GM19025 (cell line): ENCODE data around the gene PORCN.

Experiments
- ATAC-seq: cut with Tn5 transposase; IDR thresholded peaks from one replicate; pipeline ENCODE4 v1.9.1; 2021; ENCODE audit warnings: mild to moderate bottlenecking, low read depth, moderate library complexity; ENCODE audit not compliant: unreplicated experiment

PORCN gene

GRCh38 chrX:48508400-48509244 is at the start of gene PORCN:
Gene PORCN (plus strand): TSS chrX:48508992. CDS start chrX:48509821, 829 bp downstream.
- peak; percentile 87 for ATAC-seq

- ATAC-seq = no peak
Measured at GRCh38 chrX:48459483-48459882, 49.3 kb upstream of the PORCN start.

GRCh38 chrX:48460031-48460430 is 48.8 kb upstream of the PORCN start:
- ATAC-seq = no peak

DNA sequence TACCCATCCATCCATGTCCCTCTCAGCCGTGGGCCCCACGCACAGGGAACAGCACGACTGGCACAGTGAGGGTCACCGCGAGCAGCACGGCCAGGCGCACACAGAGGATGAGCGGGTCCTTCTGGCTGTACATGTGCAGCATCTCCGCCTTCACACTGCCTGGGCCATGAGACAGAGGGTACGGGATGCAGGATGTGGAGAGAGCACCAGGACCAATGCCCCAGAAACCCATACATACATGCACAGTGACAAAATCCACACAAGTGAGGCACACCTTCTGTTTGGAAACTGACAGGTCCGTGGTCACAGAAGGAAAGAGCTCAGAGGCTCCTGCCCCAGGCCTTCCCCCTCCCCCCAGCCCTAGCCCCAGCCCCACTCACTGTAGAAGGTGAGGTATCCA is 48.2 kb upstream of the PORCN start:
- ATAC-seq = no peak

DNA sequence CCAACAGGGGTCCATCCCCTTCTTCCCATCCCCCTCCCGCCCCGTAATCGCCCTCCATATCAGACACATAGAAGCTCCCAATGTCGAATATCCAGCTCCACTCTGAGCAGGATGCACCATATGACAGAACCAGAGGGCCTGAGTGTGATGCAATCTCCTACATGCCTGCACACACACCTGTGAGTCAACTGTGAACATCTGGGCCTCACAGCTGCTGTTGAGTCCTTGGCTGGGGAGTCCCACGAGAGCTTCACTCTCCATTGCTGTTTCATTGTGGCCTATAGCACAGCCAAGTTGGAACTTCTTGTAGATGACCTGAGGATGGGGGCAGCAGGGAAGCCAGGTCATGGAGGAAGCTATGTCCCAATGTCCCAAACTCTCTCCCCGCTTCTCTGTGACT is 47.0 kb upstream of the PORCN start:
- ATAC-seq = no peak

- no peak for ATAC-seq
Measured at GRCh38 chrX:48465336-48465933, 43.4 kb upstream of the PORCN start.

DNA sequence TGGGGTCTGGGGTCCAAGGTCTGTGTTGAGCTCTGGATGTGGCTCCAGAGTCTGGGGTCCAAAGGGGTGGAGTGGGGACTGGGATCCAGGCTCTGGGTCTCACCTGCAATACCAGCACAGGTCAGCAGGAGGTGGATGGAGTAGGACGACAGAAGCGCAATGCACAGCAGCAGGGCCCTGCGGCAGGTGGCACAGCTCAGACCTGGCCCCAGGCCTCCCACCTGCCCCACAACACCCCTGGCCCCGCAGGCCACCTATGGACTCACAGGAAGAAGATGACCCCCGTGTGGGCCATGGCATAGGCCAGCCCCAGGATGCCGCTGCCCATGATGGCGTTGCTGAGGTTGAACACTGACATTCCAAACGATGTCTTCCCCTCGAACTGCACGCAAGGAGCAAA is 42.1 kb upstream of the PORCN start:
- no peak for ATAC-seq

GRCh38 chrX:48467281-48467761 is 41.5 kb upstream of the PORCN start:
- ATAC-seq = no peak

DNA sequence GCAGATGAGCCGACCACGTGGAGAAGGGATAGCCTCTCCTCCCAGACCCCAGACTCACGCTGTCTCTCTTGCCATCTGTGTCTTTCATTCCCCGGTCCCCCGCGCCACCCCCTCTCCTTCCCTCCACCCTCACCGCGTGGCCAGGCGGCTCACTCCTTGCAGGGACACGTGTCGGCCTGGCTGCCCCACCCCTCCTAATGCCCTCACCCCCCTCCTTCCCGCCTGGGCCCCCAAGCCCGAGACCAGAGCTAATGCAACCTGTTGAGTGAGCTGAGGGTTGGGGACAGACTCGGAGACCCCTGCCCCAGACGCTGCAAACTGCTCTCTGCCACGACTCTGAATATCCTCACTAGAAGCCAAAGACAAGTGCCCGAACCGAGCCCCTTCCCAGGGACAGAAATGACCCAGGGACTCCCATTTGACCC is 40.5 kb upstream of the PORCN start:
- ATAC-seq = no peak

GRCh38 chrX:48468693-48469691 is 39.8 kb upstream of the PORCN start:
- ATAC-seq = no peak

GRCh38 chrX:48470110-48470832 is 38.5 kb upstream of the PORCN start, which contains the start of gene SLC38A5:
Gene SLC38A5 (minus strand): TSS chrX:48470260. CDS start chrX:48467924, 2,336 bp downstream.
- ATAC-seq = no peak

GRCh38 chrX:48470833-48471118 is 38.0 kb upstream of the PORCN start:
- no peak for ATAC-seq

DNA sequence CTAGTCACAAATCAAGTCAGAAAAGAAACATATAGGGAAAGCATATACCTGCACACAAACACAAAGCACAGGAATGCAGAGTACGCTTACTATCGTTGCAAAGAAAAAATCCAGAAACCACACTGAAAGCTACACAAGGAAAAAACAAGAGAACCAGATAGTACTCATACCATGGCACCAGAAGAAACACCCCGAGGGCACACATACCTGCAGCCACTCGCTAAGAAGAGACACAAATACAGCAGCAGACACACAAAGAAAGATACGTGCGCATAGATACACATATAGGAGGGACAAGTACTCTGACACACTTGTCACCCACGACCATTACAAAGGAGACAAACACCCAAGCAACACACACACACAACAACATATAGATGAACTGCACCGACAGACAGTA is 37.3 kb upstream of the PORCN start:
- no peak for ATAC-seq

DNA sequence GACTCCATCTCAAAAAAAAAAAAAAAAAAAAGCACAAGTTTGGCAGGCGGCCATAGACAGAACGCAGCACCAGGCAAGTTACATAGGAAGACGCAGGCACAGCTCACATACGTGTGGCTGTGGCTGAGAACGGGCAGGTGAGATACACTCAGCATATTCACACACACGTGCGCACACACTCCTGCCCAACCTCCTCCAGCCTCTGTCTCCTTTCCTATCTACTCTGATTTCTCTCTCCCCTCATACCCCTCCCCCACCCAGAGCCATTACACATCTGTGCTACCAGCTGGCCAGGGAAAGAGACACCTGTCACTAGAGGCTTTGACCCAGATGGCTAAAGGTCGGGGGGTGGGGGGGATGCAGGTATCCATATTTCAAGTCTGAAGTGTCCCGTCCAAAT is 36.6 kb upstream of the PORCN start:
- no peak for ATAC-seq

GRCh38 chrX:48472851-48473703 is 35.7 kb upstream of the PORCN start:
- ATAC-seq = no peak

GRCh38 chrX:48473704-48473990 is 35.1 kb upstream of the PORCN start:
- ATAC-seq = no peak

DNA sequence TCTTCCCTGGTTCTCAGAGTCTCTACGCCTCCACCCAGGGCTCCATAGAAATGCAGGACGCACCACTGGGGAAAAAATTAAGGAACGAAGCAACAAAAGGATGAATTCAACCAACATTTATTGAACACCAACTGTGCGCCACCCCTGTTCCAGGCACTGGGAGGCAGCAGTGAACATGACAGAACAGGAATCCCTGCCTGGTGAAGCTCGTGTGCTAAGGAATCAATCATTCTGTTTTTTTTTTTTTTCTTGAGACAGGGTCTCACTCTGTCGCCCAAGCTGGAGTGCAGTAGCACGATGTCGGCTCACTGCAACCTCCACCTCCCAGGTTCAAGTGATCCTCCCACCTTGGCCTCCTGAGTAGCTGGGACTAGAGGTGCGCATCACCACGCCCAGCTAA is 34.7 kb upstream of the PORCN start:
- ATAC-seq = no peak

DNA sequence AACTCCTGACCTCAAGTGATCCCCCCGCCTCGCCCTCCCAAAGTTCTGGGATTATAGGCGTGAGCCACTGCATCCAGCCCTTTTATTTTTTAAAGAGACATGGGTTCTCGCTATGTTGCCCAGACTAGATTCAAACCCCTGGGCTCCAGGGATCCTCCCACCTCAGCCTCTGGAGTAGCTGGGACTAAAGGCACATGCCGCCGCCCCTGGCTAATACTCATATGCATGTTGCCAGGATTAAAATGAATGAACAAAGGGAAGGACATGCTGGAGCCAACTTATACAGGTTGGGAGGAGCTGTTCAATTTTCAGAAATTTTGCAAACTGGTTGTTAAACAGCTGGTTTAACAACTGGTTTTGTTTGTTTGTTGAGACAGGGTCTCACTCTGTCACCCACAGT is 34.2 kb upstream of the PORCN start:
- no peak for ATAC-seq

- ATAC-seq = no peak
Measured at GRCh38 chrX:48475296-48475695, 33.5 kb upstream of the PORCN start.
